ENCODE results near the gene NUP93.

NUP93 gene

GRCh38 chr16:56844056-56844455 lies 114.1 kb downstream of the NUP93 start:
- no peak for DNase-seq (ENCODE audit: low read depth in 3 of 3, low spot score in 1 of 3)

GRCh38 chr16:56847173-56847910 lies 117.4 kb downstream of the NUP93 start:
- no peak for DNase-seq (ENCODE audit: low read depth in 3 of 3, low spot score in 1 of 3)

- no peak for DNase-seq (ENCODE audit: low read depth in 3 of 3, low spot score in 1 of 3)
Measured at GRCh38 chr16:56848029-56848936, 118.4 kb downstream of the NUP93 start.

- DNase-seq (ENCODE audit: low read depth in 3 of 3, low spot score in 1 of 3): no peak
Measured at GRCh38 chr16:56848955-56849689, 119.2 kb downstream of the NUP93 start.

GRCh38 chr16:56849690-56850680 lies 120.1 kb downstream of the NUP93 start:
- DNase-seq (ENCODE audit: low read depth in 3 of 3, low spot score in 1 of 3): no peak

GRCh38 chr16:56851671-56852400 lies 121.9 kb downstream of the NUP93 start:
- no peak for DNase-seq (ENCODE audit: low read depth in 3 of 3, low spot score in 1 of 3)

- no peak for DNase-seq (ENCODE audit: low read depth in 3 of 3, low spot score in 1 of 3)
Measured at GRCh38 chr16:56852401-56852730, 122.4 kb downstream of the NUP93 start.

- DNase-seq (ENCODE audit: low read depth in 3 of 3, low spot score in 1 of 3): no peak
Measured at GRCh38 chr16:56852968-56853367, 123.0 kb downstream of the NUP93 start.

- DNase-seq (ENCODE audit: low read depth in 3 of 3, low spot score in 1 of 3): no peak
Measured at GRCh38 chr16:56855201-56855600, 125.3 kb downstream of the NUP93 start.

- DNase-seq (ENCODE audit: low read depth in 3 of 3, low spot score in 1 of 3): no peak
Measured at GRCh38 chr16:56855946-56856345, 126.0 kb downstream of the NUP93 start.

GRCh38 chr16:56856876-56857447 lies 127.0 kb downstream of the NUP93 start:
- DNase-seq (ENCODE audit: low read depth in 3 of 3, low spot score in 1 of 3): no peak

GRCh38 chr16:56858374-56858773 lies 128.4 kb downstream of the NUP93 start:
- DNase-seq (ENCODE audit: low read depth in 3 of 3, low spot score in 1 of 3): no peak

- DNase-seq (ENCODE audit: low read depth in 3 of 3, low spot score in 1 of 3): no peak
Measured at GRCh38 chr16:56859636-56860035, 129.7 kb downstream of the NUP93 start.

GRCh38 chr16:56860226-56861020 lies 130.5 kb downstream of the NUP93 start:
- peak in 1 of 3 donors; percentile 11 for DNase-seq (ENCODE audit: low read depth in 3 of 3, low spot score in 1 of 3)

- DNase-seq (ENCODE audit: low read depth in 3 of 3, low spot score in 1 of 3): no peak
Measured at GRCh38 chr16:56861092-56861610, 131.2 kb downstream of the NUP93 start.

- no peak for DNase-seq (ENCODE audit: low read depth in 3 of 3, low spot score in 1 of 3)
Measured at GRCh38 chr16:56861756-56862155, 131.8 kb downstream of the NUP93 start.

- DNase-seq (ENCODE audit: low read depth in 3 of 3, low spot score in 1 of 3): no peak
Measured at GRCh38 chr16:56862776-56863175, 132.8 kb downstream of the NUP93 start.

- no peak for DNase-seq (ENCODE audit: low read depth in 3 of 3, low spot score in 1 of 3)
Measured at GRCh38 chr16:56864960-56865359, 135.0 kb downstream of the NUP93 start, which contains the start of gene SLC12A3. Gene SLC12A3, plus strand, starts transcription at chr16:56865207. Its CDS starts 29 bp downstream, at chr16:56865236.

Measured in stimulated activated CD4-positive, alpha-beta T cell treated with anti-CD3 and anti-CD28 coated beads, TNF-alpha, amount 100 ng/mL, for 1 hour (primary cell).